Prostate gland (tissue), 2 donors: Measurements from ENCODE around the gene DNLZ.

ENCODE experiments used
- CTCF ChIP-seq, 4 experiments: fragments of 200-600 bp in 2 of 4; fragments of 450-650 bp in 2 of 4; sonication (generic) in 2 of 4; IDR thresholded peaks; 1 replicate in 3 of 4; 2 replicates in 1 of 4; pipeline ENCODE4 v1.5.1; 2016 to 2019; ENCODE audit warnings: antibody characterized with exemption in 4 of 4, mild to moderate bottlenecking in 2 of 4, moderate library complexity in 2 of 4
- POLR2AphosphoS5 ChIP-seq: sonication (generic); formaldehyde crosslinking; IDR thresholded peaks from one replicate; pipeline ENCODE4 v1.6.1; 2017; ENCODE audit warnings: antibody characterized with exemption

GRCh38 chr9:136324501-136325300 is 38.8 kb downstream of the DNLZ start:
- no peak for TF ChIP-seq POLR2AphosphoS5
- no peak for TF ChIP-seq CTCF (IDR thresholded peaks at IDR 0.05)
